Panc1 (cell line): ENCODE results near the gene PDE8B. TPM values are rescaled to one million over a fixed set of nuclear protein-coding genes. Genes with fewer than 3 reads are reported as not detected.

Experiments used
- ATAC-seq: fragments of 200-7000 bp; cut with Tn5 transposase; 2 replicates; pipeline ENCODE4 v1.9.1; 2020; ENCODE audit warnings: mild to moderate bottlenecking, moderate library complexity
- BruUV-seq: library from RNA; stranded (reverse); fragments of 400-500 nt; replicated peaks from 2 replicates; lab custom pipeline; 2021; lab: Mats Ljungman, UMichigan
- CTCF ChIA-PET: fragments of 300-600 bp; sonication (Branson Sonifier 250); formaldehyde crosslinking; loops from one replicate; lab custom pipeline; 2022; ENCODE audit warnings: antibody characterized with exemption; lab: Charles Lee
- POLR2A ChIA-PET: fragments of 300-600 bp; sonication (Branson Sonifier 250); formaldehyde crosslinking; loops from one replicate; lab custom pipeline; 2022; ENCODE audit warnings: antibody characterized with exemption; lab: Charles Lee
- DNase-seq: peaks from one replicate; pipeline ENCODE4 v3.0.0-alpha.2; 2010; ENCODE audit warnings: low read depth, low spot score
- H3K27ac ChIP-seq: 2 replicates; pipeline ENCODE4 v1.5.1; 2011; ENCODE audit warnings: mild to moderate bottlenecking, low read length, inconsistent platforms
- H3K27me3 ChIP-seq: fragments of 200-500 bp; sonication (Bioruptor generic); 2 replicates; pipeline ENCODE4 v1.6.0; 2014; ENCODE audit warnings: low read length, inconsistent platforms; ENCODE audit not compliant: control insufficient read depth, insufficient read depth
- H3K36me3 ChIP-seq: fragments of 200-500 bp; sonication (Bioruptor generic); 2 replicates; pipeline ENCODE4 v1.5.1; 2014; ENCODE audit warnings: inconsistent platforms, mild to moderate bottlenecking, low read length, moderate library complexity; ENCODE audit not compliant: control insufficient read depth, insufficient read depth
- H3K4me1 ChIP-seq: 2 replicates; pipeline ENCODE4 v1.5.1; 2011; ENCODE audit warnings: inconsistent platforms, mild to moderate bottlenecking, low read length, moderate library complexity; ENCODE audit not compliant: control insufficient read depth, insufficient read depth
- H3K4me3 ChIP-seq, 2 experiments: 2 replicates each; pipeline ENCODE4 v1.5.1; 2011 to 2012; ENCODE audit warnings: low read depth in 2 of 2, low read length in 2 of 2, mild to moderate bottlenecking in 2 of 2, inconsistent platforms in 1 of 2, moderate library complexity in 1 of 2
- H3K9me3 ChIP-seq: fragments of 200-500 bp; sonication (Bioruptor generic); 2 replicates; pipeline ENCODE4 v1.5.1; 2014; ENCODE audit warnings: low read depth, mild to moderate bottlenecking, inconsistent platforms, low read length, moderate library complexity; ENCODE audit not compliant: control insufficient read depth, insufficient read depth
- CTCF ChIP-seq: fragments of 450-650 bp; IDR thresholded peaks from 2 replicates; pipeline ENCODE4 v1.5.1; 2017; ENCODE audit warnings: mild to moderate bottlenecking
- POLR2AphosphoS5 ChIP-seq: IDR thresholded peaks from 2 replicates; pipeline ENCODE4 v1.6.1; 2012; ENCODE audit warnings: mild to moderate bottlenecking, low read depth, low read length, moderate library complexity
- REST ChIP-seq, 2 experiments: IDR thresholded peaks; 2 replicates each; pipeline ENCODE4 v1.6.1; 2011 to 2012; ENCODE audit warnings: low read depth in 2 of 2, control low read depth in 1 of 2, low read length in 1 of 2, mild to moderate bottlenecking in 1 of 2, moderate library complexity in 1 of 2; ENCODE audit not compliant: insufficient read depth in 1 of 2
- SIN3A ChIP-seq: IDR thresholded peaks from 2 replicates; pipeline ENCODE4 v1.6.1; 2012; ENCODE audit warnings: low read depth, mild to moderate bottlenecking, low read length, moderate library complexity, borderline replicate concordance; ENCODE audit not compliant: insufficient read depth
- TCF7L2 ChIP-seq: IDR thresholded peaks from 2 replicates; pipeline ENCODE4 v1.6.1; 2011; ENCODE audit warnings: mild to moderate bottlenecking, low read depth, low read length, inconsistent platforms
- in situ Hi-C: cut with HindIII; loops from 2 replicates; pipeline ENCODE4 v1.10.0; 2016; ENCODE audit warnings: low sequenced_read_pairs, low pct_unique_long_range_greater_than_20kb
- intact Hi-C: fragments of 100-400 bp; cut with micrococcal nuclease; formaldehyde crosslinking; loops from one replicate; pipeline ENCODE4 v1.10.0; 2022; ENCODE audit not compliant: unreplicated experiment
- total RNA-seq: library from RNA; stranded (reverse); gene quantifications from one replicate; pipeline ENCODE4 v1.2.1, GENCODE V29; 2021; ENCODE audit not compliant: unreplicated experiment

PDE8B gene
- total RNA-seq, 1 experiment from 2014 or later = 0.62 TPM

- no peaks in the 10 kb centered on the region for H3K27me3 ChIP-seq
- ChIA-PET POLR2A (no interaction called here), CTCF (no interaction called here)
- no peak overlapping the region for H3K27ac ChIP-seq
- no peak for DNase-seq
- H3K4me1 ChIP-seq = no peaks in the 10 kb centered on the region
- no peaks in the 10 kb centered on the region for H3K36me3 ChIP-seq
- ATAC-seq = no peak
- no peaks in the 10 kb centered on the region for H3K9me3 ChIP-seq
- intact Hi-C loops (no loop called here), in situ Hi-C loops (no loop called here)
- TF ChIP-seq CTCF (no peak), POLR2AphosphoS5 (no peak), TCF7L2 (no peak), REST (IDR thresholded peaks at IDR 0.05; ENCODE audit: insufficient read depth in 1 of 2, low read depth in 2 of 2, low read length in 1 of 2) (no peak), SIN3A (no peak)
- no peak overlapping the region for H3K4me3 ChIP-seq
- no TSS peak for BruUV-seq
Observed at GRCh38 chr5:77367741-77368140, 157.3 kb downstream of the PDE8B start.

- Histone ChIP-seq H3K4me3 (no peak overlapping the region), H3K36me3 (no peaks in the 10 kb centered on the region), H3K4me1 (no peaks in the 10 kb centered on the region), H3K27me3 (peaks cover 1% of the 10 kb centered on the region; the same call in 1 of the 2 replicates), H3K9me3 (no peaks in the 10 kb centered on the region), H3K27ac (no peak overlapping the region)
- in situ Hi-C loops = no loop called here
- intact Hi-C loops = no loop called here
- DNase-seq = no peak
- TF ChIP-seq TCF7L2 (no peak), REST (IDR thresholded peaks at IDR 0.05; ENCODE audit: insufficient read depth in 1 of 2, low read depth in 2 of 2, low read length in 1 of 2) (no peak), POLR2AphosphoS5 (no peak)
- ChIA-PET CTCF (no interaction called here), POLR2A (no interaction called here)
- no peak for ATAC-seq
- BruUV-seq = no TSS peak
Observed at GRCh38 chr5:77368367-77368766, 157.9 kb downstream of the PDE8B start.
